Lower lobe of right lung (tissue), 2 donors: ENCODE results near the gene PRELID1. TPM values are rescaled to one million over a fixed set of nuclear protein-coding genes. Genes with fewer than 3 reads are reported as not detected.

Experiments
- ATAC-seq, 2 donors: fragments of 200-7000 bp; cut with Tn5 transposase; one replicate each; pipeline ENCODE4 v1.9.1; 2020 to 2022; ENCODE audit warnings: mild to moderate bottlenecking in 2 of 2, moderate library complexity in 2 of 2
- DNase-seq: peaks from one replicate; pipeline ENCODE4 v3.0.0-alpha.2; 2020
- H3K27ac ChIP-seq: fragments of 200-600 bp; one replicate; pipeline ENCODE4 v1.8.0; 2022
- H3K27me3 ChIP-seq: fragments of 200-600 bp; one replicate; pipeline ENCODE4 v1.8.0; 2022; ENCODE audit warnings: low read depth
- H3K36me3 ChIP-seq: fragments of 200-600 bp; one replicate; pipeline ENCODE4 v1.8.0; 2022; ENCODE audit warnings: mild to moderate bottlenecking
- H3K4me1 ChIP-seq: fragments of 200-600 bp; one replicate; pipeline ENCODE4 v1.8.0; 2022
- H3K4me3 ChIP-seq: fragments of 200-600 bp; one replicate; pipeline ENCODE4 v1.8.0; 2022; ENCODE audit warnings: mild to moderate bottlenecking
- H3K9me3 ChIP-seq: fragments of 200-600 bp; one replicate; pipeline ENCODE4 v1.8.0; 2022
- CTCF ChIP-seq: fragments of 200-600 bp; IDR thresholded peaks from one replicate; pipeline ENCODE4 v1.8.0; 2022; ENCODE audit warnings: antibody characterized with exemption, mild to moderate bottlenecking
- intact Hi-C: fragments of 100-400 bp; cut with DNase I; formaldehyde crosslinking; loops from one replicate; pipeline ENCODE4 v1.11.0; 2022
- total RNA-seq: library from RNA; stranded (reverse); fragmentation: NEBNext Ultra II Directional; extraction: Animal tissue kit (Norgen Biotek cat#: 25700); gene quantifications from one replicate; pipeline ENCODE4 v1.2.1, GENCODE V29; 2021
- donor health status: DM: no; HTN: yes; CAD: no; lungs with severe emphysema.

Gene PRELID1
- total RNA-seq, 1 donor from 2014 or later, result 101 TPM

GRCh38 chr5:177308740-177309139 lies 5.1 kb downstream of the PRELID1 start:
- Histone ChIP-seq H3K27ac (peak overlapping the region; percentile 31), H3K27me3 (no peaks in the 10 kb centered on the region), H3K4me1 (peaks cover 77% of the 10 kb centered on the region), H3K9me3 (no peaks in the 10 kb centered on the region), H3K4me3 (no peak overlapping the region), H3K36me3 (peaks cover 30% of the 10 kb centered on the region)
- intact Hi-C loops, result no loop called here
- ATAC-seq (no peak), DNase-seq (no peak)
- no peak for TF ChIP-seq CTCF

- peaks cover 71% of the 10 kb centered on the region for H3K4me1 ChIP-seq
- H3K9me3 ChIP-seq, result no peaks in the 10 kb centered on the region
- ATAC-seq (peak; percentile 31 to 41), DNase-seq (peak; percentile 80)
- peaks cover 30% of the 10 kb centered on the region for H3K36me3 ChIP-seq
- no peak overlapping the region for H3K27ac ChIP-seq
- H3K4me3 ChIP-seq, result no peak overlapping the region
- peak; percentile 89 for TF ChIP-seq CTCF
- intact Hi-C loops, result no loop called here
- no peaks in the 10 kb centered on the region for H3K27me3 ChIP-seq
These were observed 6.0 kb downstream of the PRELID1 start for GRCh38 chr5:177309351-177310191.

- peaks cover 24% of the 10 kb centered on the region for H3K36me3 ChIP-seq
- ATAC-seq, result no peak
- H3K27ac ChIP-seq, result peak overlapping the region; percentile 24
- no peak for TF ChIP-seq CTCF
- H3K9me3 ChIP-seq, result no peaks in the 10 kb centered on the region
- DNase-seq, result no peak
- no peak overlapping the region for H3K4me3 ChIP-seq
- intact Hi-C loops, result no loop called here
- H3K27me3 ChIP-seq, result no peaks in the 10 kb centered on the region
- peaks cover 63% of the 10 kb centered on the region for H3K4me1 ChIP-seq
These were observed 6.7 kb downstream of the PRELID1 start for GRCh38 chr5:177310332-177310731.

GRCh38 chr5:177310757-177311391 lies 7.3 kb downstream of the PRELID1 start:
- TF ChIP-seq CTCF, result no peak
- peak overlapping the region; percentile 62 for H3K4me3 ChIP-seq
- H3K9me3 ChIP-seq, result no peaks in the 10 kb centered on the region
- peaks cover 57% of the 10 kb centered on the region for H3K4me1 ChIP-seq
- no peak for DNase-seq
- no peaks in the 10 kb centered on the region for H3K27me3 ChIP-seq
- peaks cover 19% of the 10 kb centered on the region for H3K36me3 ChIP-seq
- ATAC-seq, result peak in 1 of 2 donors; percentile 1
- intact Hi-C loops, result no loop called here
- peak overlapping the region; percentile 24 for H3K27ac ChIP-seq

GRCh38 chr5:177311392-177311722 lies 7.8 kb downstream of the PRELID1 start:
- DNase-seq (no peak), ATAC-seq (peak in 1 of 2 donors; percentile 2)

More at GRCh38 chr5:177311392-177311722, 7.8 kb downstream of the PRELID1 start:
- peaks cover 14% of the 10 kb centered on the region for H3K36me3 ChIP-seq
- TF ChIP-seq CTCF, result no peak
- peaks cover 55% of the 10 kb centered on the region for H3K4me1 ChIP-seq
- no peaks in the 10 kb centered on the region for H3K9me3 ChIP-seq
- intact Hi-C loops, result no loop called here
- peak overlapping the region; percentile 24 for H3K27ac ChIP-seq
- no peaks in the 10 kb centered on the region for H3K27me3 ChIP-seq
- H3K4me3 ChIP-seq, result peak overlapping the region; percentile 62
